Activated CD4-positive, CD25-positive, alpha-beta regulatory T cell treated with anti-CD3 and anti-CD28 coated beads, Interleukin-2, amount 50 U/mL, for 16 hours (primary cell): ENCODE measurements around the gene STAB1.
"Not testable (repeated sequence)": the region's sequence is repeated elsewhere in the genome, so short reads cannot be mapped to it uniquely, and the experiment has no call there.

Experiments used
- DNase-seq: peaks from one replicate; pipeline ENCODE4 v3.0.0-alpha.2; 2020; ENCODE audit warnings: low read depth, low spot score

The STAB1 gene

GRCh38 chr3:52521881-52522650 lies 26.9 kb downstream of the STAB1 start:
- DNase-seq = no peak

- DNase-seq = no peak
These were observed 27.6 kb downstream of the STAB1 start for GRCh38 chr3:52522651-52523251.

- no peak for DNase-seq
These were observed 28.5 kb downstream of the STAB1 start for GRCh38 chr3:52523386-52524257.

GRCh38 chr3:52524258-52524751 lies 29.2 kb downstream of the STAB1 start:
- DNase-seq = no peak

- no peak for DNase-seq
These were observed 29.9 kb downstream of the STAB1 start for GRCh38 chr3:52524752-52525679.

- no peak for DNase-seq
These were observed 30.8 kb downstream of the STAB1 start for GRCh38 chr3:52525680-52526561.

GRCh38 chr3:52526671-52527038 lies 31.5 kb downstream of the STAB1 start:
- not testable (repeated sequence) for DNase-seq

- no peak for DNase-seq
These were observed 32.0 kb downstream of the STAB1 start for GRCh38 chr3:52527039-52527731.

GRCh38 chr3:52527732-52528585 lies 32.8 kb downstream of the STAB1 start:
- DNase-seq = no peak

- no peak for DNase-seq
These were observed 33.6 kb downstream of the STAB1 start for GRCh38 chr3:52528586-52529375.

- no peak for DNase-seq
These were observed 34.5 kb downstream of the STAB1 start for GRCh38 chr3:52529376-52530333.

GRCh38 chr3:52530918-52531826 lies 36.0 kb downstream of the STAB1 start:
- DNase-seq = no peak

- no peak for DNase-seq
These were observed 36.9 kb downstream of the STAB1 start for GRCh38 chr3:52531860-52532516.

- DNase-seq = no peak
These were observed 37.3 kb downstream of the STAB1 start for GRCh38 chr3:52532517-52532837.
